G401.6 (cell line): ENCODE results near the gene PRKCI.
"Not testable (repeated sequence)": the region's sequence is repeated elsewhere in the genome, so short reads cannot be mapped to it uniquely, and the experiment has no call there.

Experiments used
- FAIRE-seq: peaks from 2 replicates; lab custom pipeline; 2012; peaks lifted over from hg19 to GRCh38; lab: Jason Lieb, UNC

PRKCI gene

DNA sequence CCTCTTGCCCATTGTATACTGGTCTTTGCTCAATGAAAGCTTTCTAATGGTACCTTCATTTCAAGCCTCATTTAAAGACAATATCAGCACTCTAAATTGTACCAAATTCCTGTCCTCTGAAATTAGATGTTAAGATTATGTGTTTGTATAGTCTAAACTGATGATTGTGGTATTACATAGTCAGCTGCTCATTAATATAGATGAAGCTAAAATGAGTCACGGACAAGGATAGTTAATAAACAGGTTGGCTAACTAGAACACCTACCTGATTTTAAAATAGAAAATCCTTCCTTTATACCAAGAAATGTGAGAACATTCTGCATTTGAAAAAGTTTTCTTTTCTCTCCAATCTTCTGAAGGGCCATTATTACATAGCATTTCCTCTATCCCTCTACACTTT lies 2.9 kb downstream of the PRKCI start:
- FAIRE-seq, result no peak

- FAIRE-seq, result no peak
Measured at GRCh38 chr3:170226426-170226960, 4.3 kb downstream of the PRKCI start.

GRCh38 chr3:170228093-170228766 lies 6.0 kb downstream of the PRKCI start:
- no peak for FAIRE-seq

- no peak for FAIRE-seq
Measured at GRCh38 chr3:170232266-170232665, 10.0 kb downstream of the PRKCI start.

DNA sequence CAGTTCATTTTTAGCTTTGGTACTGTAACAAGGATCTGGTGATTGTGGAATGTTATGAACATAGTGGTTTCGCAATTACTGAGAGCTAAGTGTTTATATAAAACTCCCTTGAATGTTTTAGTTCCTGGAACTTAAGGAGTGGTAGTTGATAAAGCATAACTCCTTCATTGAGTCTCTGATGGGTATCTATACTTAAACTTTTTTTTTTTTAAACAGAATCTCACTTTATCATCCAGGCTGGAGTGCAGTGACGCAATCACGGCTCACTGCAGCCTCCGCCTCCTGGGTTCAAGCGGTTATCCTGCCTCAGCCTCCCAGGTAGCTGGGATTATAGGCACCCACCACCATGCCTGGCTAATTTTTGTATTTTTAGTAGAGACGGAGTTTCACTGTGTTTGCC lies 11.3 kb downstream of the PRKCI start:
- FAIRE-seq, result no peak

GRCh38 chr3:170240142-170240541 lies 17.9 kb downstream of the PRKCI start:
- FAIRE-seq, result no peak

GRCh38 chr3:170240671-170241070 lies 18.4 kb downstream of the PRKCI start:
- peak; percentile 11 for FAIRE-seq

- no peak for FAIRE-seq
Measured at GRCh38 chr3:170244576-170244975, 22.4 kb downstream of the PRKCI start.

DNA sequence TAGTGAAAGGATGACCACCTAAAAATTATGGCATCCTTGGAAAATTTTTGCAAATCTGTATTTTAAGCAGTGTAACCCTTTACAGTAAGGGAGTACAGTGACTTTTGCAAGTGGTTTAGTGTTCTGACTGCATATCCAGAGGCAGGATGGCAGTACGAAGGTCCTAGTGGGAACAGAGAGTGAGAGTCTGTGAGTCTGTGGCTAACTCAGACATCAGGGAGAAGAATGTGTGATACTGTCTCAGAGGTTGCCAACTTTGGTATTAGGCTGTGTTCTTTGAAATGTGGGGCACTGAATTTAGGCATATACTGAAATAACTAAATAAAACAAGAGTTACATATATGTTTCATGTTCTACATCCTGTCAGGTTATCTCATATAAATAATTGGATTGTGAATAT lies 25.7 kb downstream of the PRKCI start:
- no peak for FAIRE-seq

DNA sequence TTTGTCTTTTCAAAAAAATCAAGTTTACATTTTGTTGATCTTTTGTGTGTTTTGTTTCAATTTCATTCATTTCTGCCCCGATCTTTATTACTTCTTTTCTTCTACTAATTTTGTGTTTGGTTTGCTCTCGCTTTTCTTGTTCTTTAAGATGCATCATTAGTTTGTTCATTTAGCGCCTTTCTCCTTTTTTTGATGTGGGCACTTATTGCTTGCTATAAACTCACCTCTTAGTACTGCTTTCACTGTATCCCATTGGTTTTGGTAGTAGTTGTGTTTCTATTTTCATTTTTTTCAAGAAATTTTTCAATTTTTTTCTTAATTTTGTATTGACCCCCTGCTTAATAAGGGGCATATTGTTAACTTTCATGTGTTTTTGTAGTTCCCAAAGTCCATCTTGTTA lies 34.4 kb downstream of the PRKCI start:
- no peak for FAIRE-seq

- FAIRE-seq, result no peak
Measured at GRCh38 chr3:170257145-170257544, 34.9 kb downstream of the PRKCI start.

GRCh38 chr3:170258105-170258487 lies 35.9 kb downstream of the PRKCI start:
- no peak for FAIRE-seq

GRCh38 chr3:170259907-170260306 lies 37.7 kb downstream of the PRKCI start:
- FAIRE-seq, result no peak

- FAIRE-seq, result no peak
Measured at GRCh38 chr3:170267793-170268192, 45.6 kb downstream of the PRKCI start.

- not testable (repeated sequence) for FAIRE-seq
Measured at GRCh38 chr3:170269673-170270254, 47.5 kb downstream of the PRKCI start.

DNA sequence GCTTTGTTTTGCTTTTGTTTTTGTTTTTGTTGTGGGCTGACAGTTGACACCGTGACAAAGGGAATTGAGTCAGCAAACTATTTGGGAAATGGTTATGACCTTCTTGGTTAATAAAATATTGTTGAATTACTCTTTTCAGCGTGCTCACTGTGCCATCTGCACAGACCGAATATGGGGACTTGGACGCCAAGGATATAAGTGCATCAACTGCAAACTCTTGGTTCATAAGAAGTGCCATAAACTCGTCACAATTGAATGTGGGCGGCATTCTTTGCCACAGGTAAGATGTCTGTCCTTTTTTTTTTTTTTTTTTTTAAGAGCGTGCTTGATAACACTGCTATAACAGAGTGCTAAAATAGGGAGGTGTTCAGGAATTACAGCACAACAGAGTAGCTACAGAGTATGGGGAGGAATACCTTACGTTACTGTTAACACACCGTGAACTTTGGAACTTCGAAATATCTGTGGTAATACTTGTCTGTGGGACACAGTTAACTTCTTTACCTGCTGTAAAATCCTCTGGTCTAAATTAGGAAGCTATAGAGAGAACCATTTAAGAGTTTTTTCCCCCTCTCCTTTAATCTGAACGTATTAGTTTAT lies 48.2 kb downstream of the PRKCI start:
- no peak for FAIRE-seq

DNA sequence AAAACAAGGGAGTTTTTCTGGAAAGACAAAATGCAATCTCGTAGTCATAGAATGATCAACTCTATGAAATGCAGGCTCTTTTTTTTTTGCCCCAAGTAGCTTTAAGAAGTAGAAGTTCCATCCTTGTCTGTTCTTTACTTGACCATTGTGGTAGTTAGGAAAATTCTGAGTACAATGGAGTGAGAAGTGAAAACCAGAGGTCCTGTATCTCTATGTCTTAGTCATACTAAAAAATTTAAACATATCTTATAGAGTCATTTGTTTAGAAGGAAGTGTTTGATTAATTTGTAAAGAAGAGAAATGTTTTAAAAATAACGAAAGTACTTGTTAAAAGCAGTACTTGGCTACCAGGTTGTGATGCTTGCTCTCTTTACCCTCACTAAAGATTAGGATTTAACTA lies 52.4 kb downstream of the PRKCI start:
- no peak for FAIRE-seq

DNA sequence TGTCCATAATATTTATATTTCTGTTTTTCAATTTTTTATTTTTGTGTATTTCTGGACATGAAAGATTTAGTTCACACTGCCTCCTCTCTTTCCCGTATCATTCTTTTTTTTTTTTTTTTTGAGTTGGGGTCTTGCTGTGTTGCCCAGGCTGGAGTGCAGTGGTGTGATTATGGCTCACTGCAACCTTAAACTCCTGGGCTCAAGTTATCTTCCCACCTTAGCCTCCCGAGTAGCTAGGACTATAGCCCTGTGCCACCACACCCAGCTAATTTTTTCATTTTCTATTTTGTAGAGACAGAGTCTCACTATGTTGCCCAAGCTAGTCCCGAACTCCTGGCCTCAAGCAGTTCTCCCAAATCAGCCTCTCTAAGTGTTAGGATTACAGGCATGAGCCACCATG lies 53.6 kb downstream of the PRKCI start:
- no peak for FAIRE-seq

DNA sequence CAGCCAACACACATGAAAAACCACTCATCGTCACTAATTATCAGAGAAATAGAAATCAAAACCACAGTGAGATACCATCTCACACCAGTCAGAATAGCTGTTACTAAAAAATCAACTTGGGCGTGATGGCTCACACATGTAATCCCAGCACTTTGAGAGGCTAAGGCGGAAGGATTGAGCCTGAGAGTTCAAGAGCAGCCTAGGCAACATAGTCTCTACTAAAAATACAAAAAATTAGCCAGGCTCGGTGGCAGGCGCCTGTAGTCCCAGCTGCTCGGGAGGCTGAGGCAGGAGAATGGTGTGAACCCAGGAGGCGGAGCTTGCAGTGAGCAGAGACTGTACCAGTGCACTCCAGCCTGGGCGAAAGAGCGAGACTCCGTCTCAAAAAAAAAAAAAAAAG lies 55.1 kb downstream of the PRKCI start:
- FAIRE-seq, result not testable (repeated sequence)

- FAIRE-seq, result no peak
Measured at GRCh38 chr3:170277833-170278580, 55.8 kb downstream of the PRKCI start.

GRCh38 chr3:170278627-170279026 lies 56.4 kb downstream of the PRKCI start:
- no peak for FAIRE-seq

DNA sequence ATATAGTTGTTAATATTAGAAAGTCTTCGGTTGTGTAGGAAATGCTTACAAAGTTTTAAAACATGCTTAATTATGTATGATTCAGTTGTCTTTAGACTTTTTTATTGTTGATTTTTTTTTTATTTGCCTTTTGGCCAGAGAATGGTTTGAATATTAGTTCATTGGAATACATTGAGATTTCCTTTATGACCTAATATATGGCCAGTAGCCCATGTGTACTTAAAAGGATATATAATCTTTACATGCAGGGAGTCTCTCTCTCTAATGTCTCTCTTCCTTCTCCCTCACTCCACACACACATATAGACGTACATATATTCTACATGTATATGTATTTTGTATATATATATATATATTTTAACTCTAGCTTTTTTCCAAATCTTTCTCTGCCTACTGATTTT lies 68.0 kb downstream of the PRKCI start:
- no peak for FAIRE-seq

DNA sequence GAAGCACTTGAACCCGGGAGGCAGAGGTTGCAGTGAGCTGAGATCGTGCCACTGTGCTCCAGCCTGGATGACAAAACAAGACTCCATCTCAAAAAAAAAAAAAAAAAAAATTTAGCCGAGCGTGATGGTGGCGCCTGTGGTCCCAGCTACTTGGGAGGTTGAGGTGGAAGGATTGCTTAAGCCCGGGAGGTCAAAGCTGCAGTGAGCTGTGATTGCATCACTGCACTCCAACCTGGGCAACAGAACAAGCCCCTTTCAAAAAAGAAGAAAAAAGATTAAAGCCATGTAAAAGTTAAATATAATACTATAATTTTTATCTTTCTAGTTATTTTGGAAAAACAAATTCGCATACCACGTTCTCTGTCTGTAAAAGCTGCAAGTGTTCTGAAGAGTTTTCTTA lies 73.4 kb downstream of the PRKCI start:
- no peak for FAIRE-seq
